Measurements from ENCODE around the gene GOLGA6L25. TPM values are rescaled to one million over a fixed set of nuclear protein-coding genes. Genes with fewer than 3 reads are reported as not detected.
"Not testable (repeated sequence)": the region's sequence is repeated elsewhere in the genome, so short reads cannot be mapped to it uniquely, and the experiment has no call there.

GOLGA6L25 gene, protein sequence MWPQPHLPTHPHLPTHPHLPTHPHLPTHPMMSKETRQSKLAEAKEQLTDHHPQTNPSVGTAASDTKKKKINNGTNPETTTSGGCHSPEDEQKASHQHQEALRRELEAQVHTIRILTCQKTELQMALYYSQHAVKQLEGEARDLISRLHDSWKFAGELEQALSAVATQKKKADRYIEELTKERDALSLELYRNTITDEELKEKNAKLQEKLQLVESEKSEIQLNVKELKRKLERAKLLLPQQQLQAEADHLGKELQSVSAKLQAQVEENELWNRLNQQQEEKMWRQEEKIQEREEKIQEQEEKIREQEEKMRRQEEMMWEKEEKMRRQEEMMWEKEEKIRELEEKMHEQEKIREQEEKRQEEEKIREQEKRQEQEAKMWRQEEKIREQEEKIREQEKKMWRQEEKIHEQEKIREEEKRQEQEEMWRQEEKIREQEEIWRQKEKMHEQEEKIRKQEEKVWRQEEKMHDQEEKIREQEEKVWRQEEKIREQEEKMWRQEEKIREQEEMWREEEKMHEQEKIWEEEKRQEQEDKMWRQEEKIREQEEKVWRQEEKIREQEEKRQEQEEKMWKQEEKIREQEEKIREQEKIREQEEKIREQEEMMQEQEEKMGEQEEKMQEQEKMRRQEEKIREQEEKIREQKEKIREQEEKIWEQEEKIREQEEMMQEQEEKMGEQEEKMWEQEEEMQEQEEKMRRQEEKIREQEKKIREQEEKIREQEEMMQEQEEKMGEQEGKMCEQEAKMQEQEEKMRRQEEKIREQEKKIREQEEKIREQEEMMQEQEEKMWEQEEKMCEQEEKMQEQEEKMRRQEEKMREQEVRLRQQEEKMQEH
- polyA plus RNA-seq = not detected
- long read RNA-seq, donor 1 = 0 reads
- long read RNA-seq, donor 2 = 0 reads
- long read RNA-seq, donor 3 = 0 reads
- long read RNA-seq, donor 4 = 0 reads
- long read RNA-seq, donor 5 = 0 reads
- long read RNA-seq, donor 6 = 0 reads
- long read RNA-seq, donor 7 = 0 reads
- long read RNA-seq, donor 8 = 0 reads
- long read RNA-seq, donor 9 = 0 reads
- long read RNA-seq, donor 10 = 0 reads

DNA sequence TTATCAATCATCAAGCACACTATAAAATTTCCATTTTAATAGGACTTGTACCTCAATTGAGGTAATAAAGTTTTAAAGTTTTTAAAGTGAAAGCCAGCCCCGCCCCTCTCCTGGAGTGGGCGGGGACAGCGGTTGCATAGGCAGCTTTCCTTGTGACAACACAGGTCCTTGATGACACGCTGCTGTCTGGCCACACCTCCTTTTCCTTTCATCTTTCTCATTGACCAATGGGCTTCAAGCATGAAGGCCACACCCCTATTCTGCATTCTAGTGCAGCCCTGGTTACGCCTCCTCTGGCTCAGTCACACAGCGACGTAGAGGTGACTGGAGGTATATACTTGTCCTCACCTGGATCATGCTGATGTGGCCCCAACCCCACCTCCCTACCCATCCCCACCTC, at the start of gene GOLGA6L25:
GOLGA6L25 (plus strand) TSS at position 301 of the 400 bp plus-strand sequence; CDS start at position 362, 61 bp downstream.
- H3K36me3 ChIP-seq (ENCODE audit: control insufficient read depth in 3 of 3, insufficient read depth in 2 of 3, low read depth in 1 of 3, low read length in 3 of 3); H3K27me3 ChIP-seq (ENCODE audit: control insufficient read depth in 3 of 3, insufficient read depth in 3 of 3, low read length in 3 of 3); H3K9me3 ChIP-seq (ENCODE audit: control insufficient read depth in 2 of 2, insufficient read depth in 1 of 2, low read depth in 1 of 2, low read length in 1 of 2); FAIRE-seq; H3K4me1 ChIP-seq (ENCODE audit: control insufficient read depth in 3 of 3, insufficient read depth in 2 of 3, low read depth in 1 of 3, low read length in 2 of 3); DNase-seq; H3K27ac ChIP-seq (ENCODE audit: low read depth in 1 of 3, low read length in 2 of 3); H3K4me3 ChIP-seq (ENCODE audit: low read depth in 1 of 3, low read length in 3 of 3): not testable (repeated sequence)
- no CpG with 5 or more reads among the region's 7 CpGs for WGBS, 3 donors

DNA sequence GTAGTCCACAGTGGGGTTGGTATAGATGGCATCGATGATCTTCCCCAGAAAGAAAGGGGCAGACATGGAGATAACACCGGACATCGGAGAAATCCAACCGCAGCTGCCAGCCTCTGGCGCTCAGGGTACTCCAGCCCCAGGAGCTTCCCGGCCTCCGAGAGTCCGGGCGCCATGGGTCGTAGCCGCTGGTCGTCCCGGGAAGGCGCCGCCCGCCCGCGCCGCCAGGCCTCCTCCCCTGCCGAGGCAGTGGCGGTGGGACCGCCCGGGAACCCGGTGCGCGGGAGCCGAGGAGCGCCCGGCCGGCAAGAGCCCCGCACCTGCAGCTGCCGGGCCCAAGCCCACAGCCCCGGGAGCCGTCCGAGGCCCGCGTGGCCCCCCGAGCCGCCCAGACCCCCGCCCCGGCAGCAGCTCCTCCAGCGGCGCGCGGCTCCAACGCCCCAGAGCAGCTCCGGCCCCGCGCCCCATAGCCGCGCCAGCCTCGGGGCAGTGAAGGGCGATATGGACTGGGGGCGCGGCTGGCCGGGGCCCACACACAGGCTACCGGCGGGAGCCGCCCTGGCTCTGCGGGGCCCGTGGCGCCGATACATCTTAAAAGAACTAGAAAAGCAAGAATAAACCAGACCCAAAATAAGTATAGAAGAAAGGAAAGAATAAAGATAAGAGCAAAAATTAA, 45.0 kb upstream of the GOLGA6L25 start:
- DNase-seq; H3K4me1 ChIP-seq (ENCODE audit: control insufficient read depth in 3 of 3, insufficient read depth in 2 of 3, low read depth in 1 of 3, low read length in 2 of 3); H3K27me3 ChIP-seq (ENCODE audit: control insufficient read depth in 3 of 3, insufficient read depth in 3 of 3, low read length in 3 of 3); FAIRE-seq; H3K36me3 ChIP-seq (ENCODE audit: control insufficient read depth in 3 of 3, insufficient read depth in 2 of 3, low read depth in 1 of 3, low read length in 3 of 3); H3K4me3 ChIP-seq (ENCODE audit: low read depth in 1 of 3, low read length in 3 of 3); H3K9me3 ChIP-seq (ENCODE audit: control insufficient read depth in 2 of 2, insufficient read depth in 1 of 2, low read depth in 1 of 2, low read length in 1 of 2); H3K27ac ChIP-seq (ENCODE audit: low read depth in 1 of 3, low read length in 2 of 3): not testable (repeated sequence)
- WGBS, 3 donors = 5 to 19% methylated on average over 13 to 28 of the region's 63 CpGs; no CpG with 5 or more reads in 1 of the 3 donors

DNA sequence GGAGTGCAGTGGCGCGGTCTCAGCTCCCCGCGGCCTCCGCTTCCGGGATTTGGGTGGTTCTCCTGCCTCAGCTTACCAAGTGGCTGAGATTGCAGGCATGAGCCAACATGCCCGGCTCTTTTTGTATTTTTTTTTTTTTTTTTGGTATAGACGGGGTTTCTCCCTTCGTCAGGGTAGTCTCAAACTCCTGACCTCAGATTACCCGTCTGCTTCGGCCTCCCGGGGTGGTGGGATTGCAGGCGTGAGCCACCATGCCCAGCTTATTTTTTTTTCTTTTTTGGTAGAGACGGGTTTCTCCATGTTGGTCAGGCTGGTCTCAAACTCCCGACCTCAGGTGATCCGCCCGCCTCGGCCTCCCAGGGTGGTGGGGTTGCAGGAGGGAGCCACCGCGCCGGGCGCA, 39.2 kb upstream of the GOLGA6L25 start:
- H3K9me3 ChIP-seq (ENCODE audit: control insufficient read depth in 2 of 2, insufficient read depth in 1 of 2, low read depth in 1 of 2, low read length in 1 of 2); H3K27me3 ChIP-seq (ENCODE audit: control insufficient read depth in 3 of 3, insufficient read depth in 3 of 3, low read length in 3 of 3); H3K4me3 ChIP-seq (ENCODE audit: low read depth in 1 of 3, low read length in 3 of 3); H3K27ac ChIP-seq (ENCODE audit: low read depth in 1 of 3, low read length in 2 of 3); FAIRE-seq; DNase-seq; H3K4me1 ChIP-seq (ENCODE audit: control insufficient read depth in 3 of 3, insufficient read depth in 2 of 3, low read depth in 1 of 3, low read length in 2 of 3); H3K36me3 ChIP-seq (ENCODE audit: control insufficient read depth in 3 of 3, insufficient read depth in 2 of 3, low read depth in 1 of 3, low read length in 3 of 3): not testable (repeated sequence)
- WGBS, 3 donors = 90 to 95% (median 92%) methylated on average over 6 to 9 of the region's 22 CpGs

GRCh38 chr15:28515208-28515607, 38.2 kb upstream of the GOLGA6L25 start:
- H3K4me3 ChIP-seq (ENCODE audit: low read depth in 1 of 3, low read length in 3 of 3); H3K36me3 ChIP-seq (ENCODE audit: control insufficient read depth in 3 of 3, insufficient read depth in 2 of 3, low read depth in 1 of 3, low read length in 3 of 3); H3K27me3 ChIP-seq (ENCODE audit: control insufficient read depth in 3 of 3, insufficient read depth in 3 of 3, low read length in 3 of 3); H3K9me3 ChIP-seq (ENCODE audit: control insufficient read depth in 2 of 2, insufficient read depth in 1 of 2, low read depth in 1 of 2, low read length in 1 of 2); H3K27ac ChIP-seq (ENCODE audit: low read depth in 1 of 3, low read length in 2 of 3); FAIRE-seq; H3K4me1 ChIP-seq (ENCODE audit: control insufficient read depth in 3 of 3, insufficient read depth in 2 of 3, low read depth in 1 of 3, low read length in 2 of 3); DNase-seq: not testable (repeated sequence)
- 63 to 85% (median 84%) methylated on average over 2 of the region's 11 CpGs for WGBS, 3 donors

- H3K4me3 ChIP-seq (ENCODE audit: low read depth in 1 of 3, low read length in 3 of 3); H3K4me1 ChIP-seq (ENCODE audit: control insufficient read depth in 3 of 3, insufficient read depth in 2 of 3, low read depth in 1 of 3, low read length in 2 of 3); H3K9me3 ChIP-seq (ENCODE audit: control insufficient read depth in 2 of 2, insufficient read depth in 1 of 2, low read depth in 1 of 2, low read length in 1 of 2); H3K36me3 ChIP-seq (ENCODE audit: control insufficient read depth in 3 of 3, insufficient read depth in 2 of 3, low read depth in 1 of 3, low read length in 3 of 3); FAIRE-seq; H3K27ac ChIP-seq (ENCODE audit: low read depth in 1 of 3, low read length in 2 of 3); H3K27me3 ChIP-seq (ENCODE audit: control insufficient read depth in 3 of 3, insufficient read depth in 3 of 3, low read length in 3 of 3): not testable (repeated sequence)
- peak in 1 of 2 donors; percentile 0 for DNase-seq
- 64 to 74% (median 65%) methylated on average over 3 of the region's 6 CpGs for WGBS, 3 donors
Measured at GRCh38 chr15:28532954-28533353, 20.4 kb upstream of the GOLGA6L25 start, which contains the start of gene GOLGA8G. Gene GOLGA8G (minus strand): TSS chr15:28532971. CDS start chr15:28532909, 62 bp downstream.

GRCh38 chr15:28573351-28573750, 20.0 kb downstream of the GOLGA6L25 start:
- not testable (repeated sequence) for H3K9me3 ChIP-seq (ENCODE audit: control insufficient read depth in 2 of 2, insufficient read depth in 1 of 2, low read depth in 1 of 2, low read length in 1 of 2); FAIRE-seq

DNA sequence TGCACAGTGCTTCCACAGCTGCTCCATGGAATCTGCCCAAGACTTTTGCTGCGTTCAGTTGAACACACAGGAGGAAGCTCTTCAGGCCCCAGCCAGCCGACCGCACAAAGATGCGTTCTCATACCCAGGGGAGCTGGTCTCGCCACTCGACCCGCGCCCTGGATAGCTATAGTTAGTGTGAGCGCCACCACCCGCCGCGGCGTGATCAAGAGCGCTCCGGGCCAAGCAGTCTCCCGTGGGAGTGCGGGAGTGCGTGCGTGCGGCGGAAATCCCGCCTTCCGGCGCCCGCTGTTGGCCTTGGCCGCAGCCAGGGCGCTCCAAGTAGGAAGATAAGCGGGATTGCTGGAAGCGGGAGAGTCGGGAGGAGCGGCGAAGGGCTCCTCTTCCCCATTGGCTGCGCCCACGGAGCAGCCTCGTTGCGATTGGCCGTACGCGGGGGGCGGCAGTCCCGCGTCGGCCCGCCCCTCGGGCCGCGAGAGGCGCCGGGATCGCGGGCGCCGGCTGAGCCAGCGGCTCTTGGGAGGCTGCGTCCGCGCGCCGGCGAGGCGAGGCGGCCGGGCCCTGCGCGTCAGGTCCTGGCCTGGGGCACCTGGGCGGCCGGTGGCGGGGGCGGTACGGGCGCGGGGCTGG, 35.7 kb downstream of the GOLGA6L25 start:
- H3K4me3 ChIP-seq (ENCODE audit: low read depth in 1 of 3, low read length in 3 of 3) = not testable (repeated sequence)
- WGBS, 3 donors = 0% methylated on average over 1 of the region's 72 CpGs; no CpG with 5 or more reads in 2 of the 3 donors
- peak overlapping the region in 1 of 3 donors; percentile 20 for H3K27ac ChIP-seq (ENCODE audit: low read depth in 1 of 3, low read length in 2 of 3)

More at GRCh38 chr15:28573351-28573750, 20.0 kb downstream of the GOLGA6L25 start:
- H3K4me3 ChIP-seq (ENCODE audit: low read depth in 1 of 3, low read length in 3 of 3); H3K36me3 ChIP-seq (ENCODE audit: control insufficient read depth in 3 of 3, insufficient read depth in 2 of 3, low read depth in 1 of 3, low read length in 3 of 3); H3K27ac ChIP-seq (ENCODE audit: low read depth in 1 of 3, low read length in 2 of 3); H3K4me1 ChIP-seq (ENCODE audit: control insufficient read depth in 3 of 3, insufficient read depth in 2 of 3, low read depth in 1 of 3, low read length in 2 of 3); H3K27me3 ChIP-seq (ENCODE audit: control insufficient read depth in 3 of 3, insufficient read depth in 3 of 3, low read length in 3 of 3); DNase-seq: not testable (repeated sequence)
- 85 to 91% (median 87%) methylated on average over 11 of the region's 13 CpGs for WGBS, 3 donors

More for the DNA sequence above, 35.7 kb downstream of the GOLGA6L25 start:
- FAIRE-seq; H3K9me3 ChIP-seq (ENCODE audit: control insufficient read depth in 2 of 2, insufficient read depth in 1 of 2, low read depth in 1 of 2, low read length in 1 of 2); H3K36me3 ChIP-seq (ENCODE audit: control insufficient read depth in 3 of 3, insufficient read depth in 2 of 3, low read depth in 1 of 3, low read length in 3 of 3); H3K4me1 ChIP-seq (ENCODE audit: control insufficient read depth in 3 of 3, insufficient read depth in 2 of 3, low read depth in 1 of 3, low read length in 2 of 3); DNase-seq; H3K27me3 ChIP-seq (ENCODE audit: control insufficient read depth in 3 of 3, insufficient read depth in 3 of 3, low read length in 3 of 3): not testable (repeated sequence)

Measured in small intestine (tissue), 16 donors.